ENCODE data around the gene TRAF6.

GRCh38 chr11:36485298-36486002 lies 24.6 kb downstream of the TRAF6 start:
- no peak for TF ChIP-seq CTCF (IDR thresholded peaks at IDR 0.05)
- TF ChIP-seq ZFX (IDR thresholded peaks at IDR 0.05; ENCODE audit: borderline replicate concordance), result no peak

All from 22Rv1 (cell line).